SK-N-SH treated with all-trans-retinoic acid at 6 μM for 48 hours (cell line): Measurements from ENCODE around the gene WDR37.

ENCODE experiments used
- ARNTL ChIP-seq: fragments of 450-650 bp; formaldehyde crosslinking; IDR thresholded peaks from 2 replicates; pipeline ENCODE4 v1.5.0; 2020; ENCODE audit warnings: low read depth, mild to moderate bottlenecking, moderate library complexity, borderline replicate concordance
- BACH2 ChIP-seq: fragments of 250-450 bp; sonication (Bioruptor Pico); IDR thresholded peaks from 2 replicates; pipeline ENCODE4 v1.9.0; 2021; ENCODE audit warnings: mild to moderate bottlenecking, borderline replicate concordance
- GLIS3 ChIP-seq: fragments of 250-450 bp; sonication (Bioruptor Pico); IDR thresholded peaks from 2 replicates; pipeline ENCODE4 v1.5.0; 2020; ENCODE audit warnings: mild to moderate bottlenecking, moderate library complexity
- OSR1 ChIP-seq: fragments of 250-450 bp; sonication (Bioruptor Pico); IDR thresholded peaks from 2 replicates; pipeline ENCODE4 v1.8.0; 2022; ENCODE audit warnings: moderate library complexity, mild to moderate bottlenecking, inconsistent platforms
- POU6F1 ChIP-seq: fragments of 250-450 bp; sonication (Bioruptor Pico); IDR thresholded peaks from 2 replicates; pipeline ENCODE4 v1.8.0; 2021; ENCODE audit warnings: low read depth, mild to moderate bottlenecking, moderate library complexity, borderline replicate concordance
- PPARA ChIP-seq: fragments of 250-450 bp; sonication (Bioruptor Pico); IDR thresholded peaks from 2 replicates; pipeline ENCODE4 v1.5.0; 2020; ENCODE audit warnings: mild to moderate bottlenecking, borderline replicate concordance
- TCF4 ChIP-seq: fragments of 250-450 bp; sonication (Bioruptor Pico); IDR thresholded peaks from 2 replicates; pipeline ENCODE4 v1.8.0; 2021; ENCODE audit warnings: mild to moderate bottlenecking, moderate library complexity, borderline replicate concordance
- TOX ChIP-seq: fragments of 250-450 bp; sonication (Bioruptor Pico); IDR thresholded peaks from 2 replicates; pipeline ENCODE4 v1.8.0; 2021; ENCODE audit warnings: mild to moderate bottlenecking, moderate library complexity, borderline replicate concordance
- TSHZ2 ChIP-seq: fragments of 250-450 bp; sonication (Bioruptor Pico); IDR thresholded peaks from 2 replicates; pipeline ENCODE4 v1.5.0; 2020; ENCODE audit warnings: mild to moderate bottlenecking, moderate library complexity

- TF ChIP-seq OSR1 = no peak
- TF ChIP-seq GLIS3 (CRISPR knock-in tag) = no peak
- no peak for TF ChIP-seq PPARA (CRISPR knock-in tag)
- TF ChIP-seq ARNTL (CRISPR knock-in tag) = no peak
- TF ChIP-seq TCF4 (CRISPR knock-in tag) = no peak
- TF ChIP-seq TOX (CRISPR knock-in tag) = no peak
- no peak for TF ChIP-seq TSHZ2 (CRISPR knock-in tag)
- TF ChIP-seq POU6F1 (CRISPR knock-in tag) = no peak
- no peak for TF ChIP-seq BACH2 (CRISPR knock-in tag)
Measured at GRCh38 chr10:1006573-1006972, 49.6 kb upstream of the WDR37 start.
